D721Med (cell line): ENCODE results near the gene NF2.

Source experiments
- DNase-seq: peaks from one replicate; pipeline ENCODE4 v3.0.0; 2011; ENCODE audit warnings: low spot score; ENCODE audit not compliant: insufficient read length
- FAIRE-seq: peaks from 2 replicates; lab custom pipeline; 2011; peaks lifted over from hg19 to GRCh38; lab: Jason Lieb, UNC
- TF ChIP-seq, protein P1 (sequence below): IDR thresholded peaks from 2 replicates; pipeline ENCODE4 v1.5.1; 2012; ENCODE audit warnings: mild to moderate bottlenecking, control low read depth; ENCODE audit not compliant: insufficient read depth; ENCODE audit errors: missing control alignments

The NF2 gene

GRCh38 chr22:29651652-29652051, 48.2 kb downstream of the NF2 start:
- TF ChIP-seq, protein P1, sequence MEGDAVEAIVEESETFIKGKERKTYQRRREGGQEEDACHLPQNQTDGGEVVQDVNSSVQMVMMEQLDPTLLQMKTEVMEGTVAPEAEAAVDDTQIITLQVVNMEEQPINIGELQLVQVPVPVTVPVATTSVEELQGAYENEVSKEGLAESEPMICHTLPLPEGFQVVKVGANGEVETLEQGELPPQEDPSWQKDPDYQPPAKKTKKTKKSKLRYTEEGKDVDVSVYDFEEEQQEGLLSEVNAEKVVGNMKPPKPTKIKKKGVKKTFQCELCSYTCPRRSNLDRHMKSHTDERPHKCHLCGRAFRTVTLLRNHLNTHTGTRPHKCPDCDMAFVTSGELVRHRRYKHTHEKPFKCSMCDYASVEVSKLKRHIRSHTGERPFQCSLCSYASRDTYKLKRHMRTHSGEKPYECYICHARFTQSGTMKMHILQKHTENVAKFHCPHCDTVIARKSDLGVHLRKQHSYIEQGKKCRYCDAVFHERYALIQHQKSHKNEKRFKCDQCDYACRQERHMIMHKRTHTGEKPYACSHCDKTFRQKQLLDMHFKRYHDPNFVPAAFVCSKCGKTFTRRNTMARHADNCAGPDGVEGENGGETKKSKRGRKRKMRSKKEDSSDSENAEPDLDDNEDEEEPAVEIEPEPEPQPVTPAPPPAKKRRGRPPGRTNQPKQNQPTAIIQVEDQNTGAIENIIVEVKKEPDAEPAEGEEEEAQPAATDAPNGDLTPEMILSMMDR, result no peak
- FAIRE-seq (no peak), DNase-seq (no peak)

DNA sequence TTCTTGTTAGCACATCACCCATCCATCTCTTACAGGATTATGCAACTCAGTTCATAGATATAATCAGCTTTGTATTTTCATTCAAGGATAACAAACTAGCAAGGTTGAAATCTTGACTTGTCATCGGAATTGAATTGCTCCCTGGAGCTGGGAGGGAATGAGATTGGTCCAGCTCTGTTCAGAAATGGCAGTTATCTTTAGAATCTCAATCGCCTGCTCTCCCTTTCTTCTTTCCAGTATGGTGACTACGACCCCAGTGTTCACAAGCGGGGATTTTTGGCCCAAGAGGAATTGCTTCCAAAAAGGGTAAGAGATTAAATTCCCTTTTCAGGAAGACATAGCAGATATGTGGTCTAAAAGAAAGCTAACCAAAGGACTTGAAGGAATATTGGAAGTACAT, 51.0 kb downstream of the NF2 start:
- no peak for DNase-seq
- TF ChIP-seq, protein P1, result no peak
- no peak for FAIRE-seq

- FAIRE-seq, result no peak
- TF ChIP-seq, protein P1, result no peak
These were observed 51.4 kb downstream of the NF2 start for GRCh38 chr22:29654882-29655281.

GRCh38 chr22:29658176-29658575, 54.7 kb downstream of the NF2 start:
- FAIRE-seq (no peak), DNase-seq (no peak)
- TF ChIP-seq, protein P1, result no peak

More at GRCh38 chr22:29654882-29655281, 51.4 kb downstream of the NF2 start:
- no peak for DNase-seq

DNA sequence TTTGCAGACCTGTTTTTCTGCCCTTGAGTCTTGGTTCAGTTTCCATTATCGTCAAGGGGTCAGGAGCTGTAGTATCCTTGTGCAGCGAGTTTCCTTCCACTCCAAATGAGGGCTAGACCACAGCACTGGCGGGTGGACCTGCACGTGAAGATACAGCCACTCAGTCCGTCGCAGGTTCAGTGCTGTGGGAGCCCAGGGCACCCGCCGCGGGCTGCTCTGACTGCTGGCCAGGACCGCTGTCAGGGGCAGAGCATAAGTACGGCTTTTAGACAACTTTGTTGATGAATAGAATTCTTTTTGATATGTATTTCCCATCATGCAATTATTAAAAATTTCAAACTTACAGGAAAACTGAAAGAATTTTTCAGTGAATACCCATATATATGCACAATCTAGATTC, 56.6 kb downstream of the NF2 start:
- TF ChIP-seq, protein P1, result no peak
- DNase-seq, result no peak
- no peak for FAIRE-seq

DNA sequence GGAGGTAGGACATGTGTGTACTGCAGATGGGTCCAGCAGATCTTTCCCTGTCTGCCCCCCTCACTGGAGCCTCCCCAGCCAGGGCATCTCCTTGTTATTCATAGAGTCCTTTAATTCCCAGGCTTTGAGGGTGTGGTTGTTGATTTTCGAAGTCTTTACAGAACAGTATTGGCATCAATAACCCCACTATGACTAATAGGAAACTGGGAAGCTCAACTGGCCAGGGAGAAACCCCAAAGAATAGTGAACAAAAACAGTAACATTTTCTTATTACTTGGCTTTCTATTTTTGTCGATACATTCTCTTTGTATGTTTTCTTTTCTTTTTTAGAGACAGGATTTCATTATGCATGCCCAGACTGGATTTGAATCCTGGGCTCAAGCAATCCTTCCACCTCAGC, 57.9 kb downstream of the NF2 start:
- DNase-seq (no peak), FAIRE-seq (no peak)
- TF ChIP-seq, protein P1, result no peak

DNA sequence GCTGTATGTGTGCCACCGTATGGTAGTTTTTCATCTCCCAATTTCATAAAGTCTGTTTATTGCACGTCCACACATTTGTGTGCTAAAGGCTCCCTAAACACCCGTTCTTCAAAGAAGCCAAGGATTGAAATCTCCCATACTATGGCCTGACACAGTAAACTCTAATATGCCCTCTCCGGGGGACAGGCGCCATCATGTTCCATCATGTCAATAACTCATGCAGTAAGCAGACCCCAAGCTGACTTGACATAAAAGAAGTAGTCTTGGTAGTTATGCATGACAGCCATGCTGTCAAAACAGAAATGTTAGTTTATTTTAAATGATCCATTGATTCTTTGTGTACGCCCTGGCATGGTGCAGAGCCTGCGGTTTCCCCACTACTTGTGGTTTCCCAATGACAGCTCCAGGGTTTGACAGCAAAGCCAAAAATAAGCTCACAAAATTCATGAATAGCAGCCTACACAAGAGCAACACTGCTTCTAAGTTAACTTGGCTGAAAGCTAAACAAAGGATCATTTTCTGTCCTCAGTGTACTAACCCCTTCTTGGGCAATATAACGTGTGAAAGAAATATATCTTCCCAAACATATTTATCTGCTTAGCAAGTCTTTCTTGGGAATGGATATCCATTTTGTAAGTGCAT, 59.9 kb downstream of the NF2 start:
- DNase-seq, result no peak
- TF ChIP-seq, protein P1, result no peak
- no peak for FAIRE-seq
